Measurements from ENCODE around the gene RTKN. TPM values are rescaled to one million over a fixed set of nuclear protein-coding genes. Genes with fewer than 3 reads are reported as not detected.

Gene RTKN
- total and polyA plus RNA-seq, 2 of the 13 experiments (the other 11 are each of a cell fraction or from before 2014, with no cell fraction given): 159 to 166 TPM

- TF ChIP-seq ZNF407 (CRISPR knock-in tag; IDR thresholded peaks at IDR 0.05; ENCODE audit: not compliant biosample characterization) (no peak), ZNF326 (CRISPR knock-in tag; IDR thresholded peaks at IDR 0.05; ENCODE audit: borderline replicate concordance) (no peak), MBD4 (IDR thresholded peaks at IDR 0.05; ENCODE audit: borderline replicate concordance, low read length) (peak; percentile 33; the same call in 1 of the 2 replicates), SOX6 (IDR thresholded peaks at IDR 0.05) (no peak), SOX6 (CRISPR knock-in tag; IDR thresholded peaks at IDR 0.05) (0 out of 2 replicates have a peak, but pooled peaks have one; percentile 28), AGO2 (optimal IDR thresholded peaks at IDR 0.05; ENCODE audit: low read depth, low read length) (peak; percentile 95), ATF5 (CRISPR knock-in tag; IDR thresholded peaks at IDR 0.05; ENCODE audit: low read depth) (no peak), SMARCE1 (IDR thresholded peaks at IDR 0.05; ENCODE audit: borderline replicate concordance) (no peak), ZNF549 (CRISPR knock-in tag; IDR thresholded peaks at IDR 0.05) (no peak), ZNF883 (CRISPR knock-in tag; IDR thresholded peaks at IDR 0.05; ENCODE audit: not compliant biosample characterization) (peak; percentile 9), CEBPG (CRISPR knock-in tag; IDR thresholded peaks at IDR 0.05) (no peak), PBX3 (CRISPR knock-in tag; IDR thresholded peaks at IDR 0.05; ENCODE audit: borderline replicate concordance) (no peak), MNT (IDR thresholded peaks at IDR 0.05) (no peak), ZNF781 (CRISPR knock-in tag; IDR thresholded peaks at IDR 0.05; ENCODE audit: borderline replicate concordance, not compliant biosample characterization) (no peak), ZNF33B (CRISPR knock-in tag; IDR thresholded peaks at IDR 0.05) (no peak), BRCA1 (CRISPR knock-in tag; IDR thresholded peaks at IDR 0.05) (no peak), NONO (IDR thresholded peaks at IDR 0.05) (no peak), NONO (CRISPR knock-in tag; conservative IDR thresholded peaks at IDR 0.05) (no peak), HMG20A (CRISPR knock-in tag; IDR thresholded peaks at IDR 0.05; ENCODE audit: borderline replicate concordance) (no peak), ZKSCAN5 (CRISPR knock-in tag; IDR thresholded peaks at IDR 0.05) (no peak), MTF1 (CRISPR knock-in tag; IDR thresholded peaks at IDR 0.05) (no peak)
Observed at GRCh38 chr2:74424995-74425406, 16.7 kb downstream of the RTKN start (continued).
